Activated CD4-positive, alpha-beta memory T cell treated with anti-CD3 and anti-CD28 coated beads, Interleukin-2, amount 10 ng/mL, durations not matched to agents 7 days and 5 days (primary cell): Measurements from ENCODE around the gene CENPA. TPM values are rescaled to one million over a fixed set of nuclear protein-coding genes. Genes with fewer than 3 reads are reported as not detected.

Experiments used
- CTCF ChIA-PET: fragments of 350-600 bp; sonication (Branson Sonifier 250); formaldehyde crosslinking; loops from one replicate; lab custom pipeline; 2021; ENCODE audit warnings: antibody characterized with exemption, inconsistent platforms; lab: Charles Lee
- POLR2A ChIA-PET: fragments of 350-600 bp; sonication (Branson Sonifier 250); formaldehyde crosslinking; loops from one replicate; lab custom pipeline; 2021; ENCODE audit warnings: antibody characterized with exemption; lab: Charles Lee
- DNase-seq: peaks from one replicate; pipeline ENCODE4 v3.0.0-alpha.2; 2020
- H3K27ac Mint-ChIP-seq: one replicate; pipeline ENCODE4 v1.8.0; 2021; ENCODE audit warnings: mild to moderate bottlenecking, mixed read lengths
- H3K27me3 Mint-ChIP-seq: one replicate; pipeline ENCODE4 v1.8.0; 2021; ENCODE audit warnings: mixed read lengths
- H3K36me3 Mint-ChIP-seq: one replicate; pipeline ENCODE4 v1.8.0; 2021; ENCODE audit warnings: low read depth, mixed read lengths
- H3K4me1 Mint-ChIP-seq: one replicate; pipeline ENCODE4 v1.8.0; 2021; ENCODE audit warnings: mixed read lengths
- H3K4me3 Mint-ChIP-seq: one replicate; pipeline ENCODE4 v1.8.0; 2021; ENCODE audit warnings: mild to moderate bottlenecking, mixed read lengths
- H3K9me3 Mint-ChIP-seq: one replicate; pipeline ENCODE4 v1.8.0; 2021; ENCODE audit warnings: mixed read lengths
- total RNA-seq, 2 experiments: library from RNA; stranded (reverse); gene quantifications; one replicate each; pipeline ENCODE4 v1.2.3, GENCODE V29; 2021

Gene CENPA
- total RNA-seq, 2 experiments from 2014 or later: 39.5 to 43.1 TPM

GRCh38 chr2:26764906-26765305, 20.9 kb upstream of the CENPA start:
- CTCF ChIA-PET: interaction anchor here (1.4 kb wide), 1 partner anchor 19 kb away, joined by 4 read pairs; no protein-coding TSS in a partner anchor
- Mint-ChIP-seq H3K27ac (peak overlapping the region; percentile 83), H3K9me3 (no peaks in the 10 kb centered on the region), H3K36me3 (peaks cover 12% of the 10 kb centered on the region), H3K4me3 (peak overlapping the region; percentile 86), H3K4me1 (peaks cover 55% of the 10 kb centered on the region), H3K27me3 (peaks cover 3% of the 10 kb centered on the region)
- DNase-seq: no peak
- POLR2A ChIA-PET: interaction anchor here (1.0 to 10.6 kb wide), 5 partner anchors 10 to 731 kb away, joined by 3 to 84 read pairs (median 5); partner anchors contain the start of genes CENPA and RAB10

GRCh38 chr2:26765475-26766200, 20.2 kb upstream of the CENPA start:
- no peak for DNase-seq
- peak overlapping the region; percentile 14 for H3K27ac Mint-ChIP-seq

GRCh38 chr2:26767129-26767528, 18.7 kb upstream of the CENPA start:
- Mint-ChIP-seq H3K36me3 (peaks cover 17% of the 10 kb centered on the region), H3K4me1 (peaks cover 70% of the 10 kb centered on the region), H3K4me3 (no peak overlapping the region), H3K9me3 (no peaks in the 10 kb centered on the region), H3K27me3 (peaks cover 3% of the 10 kb centered on the region), H3K27ac (peak overlapping the region; percentile 44)
- POLR2A ChIA-PET: interaction anchor here (10.6 kb wide), 1 partner anchor 21 kb away, joined by 84 read pairs; the partner anchor contains the start of gene CENPA
- CTCF ChIA-PET: no interaction called here
- DNase-seq: no peak

More at GRCh38 chr2:26765475-26766200, 20.2 kb upstream of the CENPA start:
- H3K9me3 Mint-ChIP-seq: no peaks in the 10 kb centered on the region
- ChIA-PET POLR2A (interaction anchor here (1.0 to 10.6 kb wide), 2 partner anchors 9 to 22 kb away, joined by 3 to 84 read pairs; partner anchors contain the start of gene CENPA), CTCF (interaction anchor here (1.4 kb wide), 1 partner anchor 20 kb away, joined by 4 read pairs; no protein-coding TSS in a partner anchor)
- peaks cover 58% of the 10 kb centered on the region for H3K4me1 Mint-ChIP-seq
- peaks cover 3% of the 10 kb centered on the region for H3K27me3 Mint-ChIP-seq
- peak overlapping the region; percentile 86 for H3K4me3 Mint-ChIP-seq
- H3K36me3 Mint-ChIP-seq: peaks cover 12% of the 10 kb centered on the region

GRCh38 chr2:26767894-26768487, 17.9 kb upstream of the CENPA start:
- POLR2A ChIA-PET: interaction anchor here (1.0 to 10.6 kb wide), 3 partner anchors 12 to 422 kb away, joined by 3 to 84 read pairs (median 3); partner anchors contain the start of genes ADGRF3, CENPA and SELENOI

GRCh38 chr2:26768759-26769088, 17.1 kb upstream of the CENPA start:
- Mint-ChIP-seq H3K27ac (peak overlapping the region; percentile 77), H3K9me3 (no peaks in the 10 kb centered on the region), H3K4me1 (peaks cover 76% of the 10 kb centered on the region), H3K36me3 (peaks cover 17% of the 10 kb centered on the region), H3K4me3 (no peak overlapping the region), H3K27me3 (no peaks in the 10 kb centered on the region)
- DNase-seq: no peak
- ChIA-PET POLR2A (interaction anchor here (1.0 to 10.6 kb wide), 4 partner anchors 13 to 422 kb away, joined by 3 to 84 read pairs (median 4); partner anchors contain the start of genes ADGRF3, CENPA and SELENOI), CTCF (no interaction called here)

More at GRCh38 chr2:26767894-26768487, 17.9 kb upstream of the CENPA start:
- no peak for DNase-seq
- peaks cover 78% of the 10 kb centered on the region for H3K4me1 Mint-ChIP-seq
- no peak overlapping the region for H3K4me3 Mint-ChIP-seq
- CTCF ChIA-PET: no interaction called here
- H3K36me3 Mint-ChIP-seq: peaks cover 17% of the 10 kb centered on the region
- H3K27me3 Mint-ChIP-seq: peaks cover 2% of the 10 kb centered on the region
- H3K27ac Mint-ChIP-seq: peak overlapping the region; percentile 70
- no peaks in the 10 kb centered on the region for H3K9me3 Mint-ChIP-seq

- peak overlapping the region; percentile 77 for H3K27ac Mint-ChIP-seq
- POLR2A ChIA-PET: interaction anchor here (1.0 to 10.6 kb wide), 4 partner anchors 13 to 423 kb away, joined by 3 to 84 read pairs (median 4); partner anchors contain the start of genes ADGRF3, CENPA and SELENOI
- H3K4me1 Mint-ChIP-seq: peaks cover 74% of the 10 kb centered on the region
Observed at GRCh38 chr2:26769089-26769761, 16.6 kb upstream of the CENPA start.

GRCh38 chr2:26770986-26771586, 14.8 kb upstream of the CENPA start:
- Mint-ChIP-seq H3K36me3 (peaks cover 28% of the 10 kb centered on the region), H3K4me1 (peaks cover 62% of the 10 kb centered on the region), H3K9me3 (no peaks in the 10 kb centered on the region), H3K27me3 (no peaks in the 10 kb centered on the region), H3K27ac (peak overlapping the region; percentile 96), H3K4me3 (no peak overlapping the region)
- DNase-seq: no peak
- POLR2A ChIA-PET: interaction anchor here (2.3 to 10.6 kb wide), 2 partner anchors 12 to 17 kb away, joined by 16 to 84 read pairs; partner anchors contain the start of gene CENPA
- CTCF ChIA-PET: interaction anchor here (1.3 to 1.5 kb wide), 2 partner anchors 14 to 26 kb away, joined by 3 to 4 read pairs; partner anchors contain the start of gene CENPA

More at GRCh38 chr2:26769089-26769761, 16.6 kb upstream of the CENPA start:
- CTCF ChIA-PET: interaction anchor here (0.5 to 0.6 kb wide), 2 partner anchors 8 to 226 kb away, joined by 3 read pairs; no protein-coding TSS in a partner anchor
- Mint-ChIP-seq H3K36me3 (peaks cover 18% of the 10 kb centered on the region), H3K27me3 (no peaks in the 10 kb centered on the region), H3K4me3 (no peak overlapping the region), H3K9me3 (no peaks in the 10 kb centered on the region)
- peak; percentile 70 for DNase-seq

GRCh38 chr2:26772064-26773001, 13.5 kb upstream of the CENPA start:
- Mint-ChIP-seq H3K4me1 (peaks cover 58% of the 10 kb centered on the region), H3K9me3 (no peaks in the 10 kb centered on the region), H3K27me3 (no peaks in the 10 kb centered on the region), H3K27ac (peak overlapping the region; percentile 96), H3K36me3 (peaks cover 35% of the 10 kb centered on the region), H3K4me3 (no peak overlapping the region)
- CTCF ChIA-PET: interaction anchor here (0.5 to 1.4 kb wide), 4 partner anchors 26 to 316 kb away, joined by 3 to 4 read pairs (median 4); no protein-coding TSS in a partner anchor
- peak; percentile 69 for DNase-seq
- POLR2A ChIA-PET: interaction anchor here (0.7 to 10.6 kb wide), 5 partner anchors 9 to 427 kb away, joined by 3 to 84 read pairs (median 4); partner anchors contain the start of genes CENPA and SELENOI

GRCh38 chr2:26776195-26776800, 9.6 kb upstream of the CENPA start:
- peak overlapping the region; percentile 66 for H3K27ac Mint-ChIP-seq
- peaks cover 28% of the 10 kb centered on the region for H3K4me1 Mint-ChIP-seq
- DNase-seq: no peak
- H3K27me3 Mint-ChIP-seq: no peaks in the 10 kb centered on the region
- POLR2A ChIA-PET: interaction anchor here (1.3 to 2.0 kb wide), 3 partner anchors 9 to 12 kb away, joined by 4 to 11 read pairs (median 4); partner anchors contain the start of genes CENPA and SLC35F6
- CTCF ChIA-PET: no interaction called here
- peaks cover 55% of the 10 kb centered on the region for H3K36me3 Mint-ChIP-seq
- H3K4me3 Mint-ChIP-seq: no peak overlapping the region
- no peaks in the 10 kb centered on the region for H3K9me3 Mint-ChIP-seq

- peaks cover 55% of the 10 kb centered on the region for H3K36me3 Mint-ChIP-seq
- POLR2A ChIA-PET: interaction anchor here (1.5 kb wide), 1 partner anchor 14 kb away, joined by 4 read pairs; the partner anchor contains the start of gene SLC35F6
- H3K4me3 Mint-ChIP-seq: no peak overlapping the region
- H3K4me1 Mint-ChIP-seq: peaks cover 10% of the 10 kb centered on the region
- H3K27ac Mint-ChIP-seq: no peak overlapping the region
- CTCF ChIA-PET: no interaction called here
- no peaks in the 10 kb centered on the region for H3K9me3 Mint-ChIP-seq
- no peak for DNase-seq
- no peaks in the 10 kb centered on the region for H3K27me3 Mint-ChIP-seq
Observed at GRCh38 chr2:26778098-26778497, 7.8 kb upstream of the CENPA start.

GRCh38 chr2:26778507-26778906, 7.3 kb upstream of the CENPA start:
- H3K36me3 Mint-ChIP-seq: peaks cover 55% of the 10 kb centered on the region
- H3K27ac Mint-ChIP-seq: no peak overlapping the region
- H3K27me3 Mint-ChIP-seq: no peaks in the 10 kb centered on the region
- H3K4me1 Mint-ChIP-seq: peaks cover 10% of the 10 kb centered on the region
- DNase-seq: no peak
- POLR2A ChIA-PET: no interaction called here
- CTCF ChIA-PET: no interaction called here
- no peaks in the 10 kb centered on the region for H3K9me3 Mint-ChIP-seq
- no peak overlapping the region for H3K4me3 Mint-ChIP-seq
